GM13977 (cell line): ENCODE results near the gene RHOB.

Experiments used
- DNase-seq: peaks from one replicate; pipeline ENCODE4 v3.0.0; 2012; ENCODE audit warnings: low spot score
- in situ Hi-C: fragments of 300-500 bp; cut with MboI; formaldehyde crosslinking; loops from one replicate; pipeline ENCODE4 v1.12.0; 2022; ENCODE audit warnings: low sequenced_read_pairs, low pct_unique_long_range_greater_than_20kb, mixed read lengths, inconsistent platforms; ENCODE audit not compliant: unreplicated experiment
- TF ChIP-seq, protein P1 (sequence below): IDR thresholded peaks from 2 replicates; pipeline ENCODE4 v1.5.1; 2012; ENCODE audit warnings: mild to moderate bottlenecking, control low read depth; ENCODE audit not compliant: insufficient read depth; ENCODE audit errors: extremely low read depth, missing control alignments

Gene RHOB

DNA sequence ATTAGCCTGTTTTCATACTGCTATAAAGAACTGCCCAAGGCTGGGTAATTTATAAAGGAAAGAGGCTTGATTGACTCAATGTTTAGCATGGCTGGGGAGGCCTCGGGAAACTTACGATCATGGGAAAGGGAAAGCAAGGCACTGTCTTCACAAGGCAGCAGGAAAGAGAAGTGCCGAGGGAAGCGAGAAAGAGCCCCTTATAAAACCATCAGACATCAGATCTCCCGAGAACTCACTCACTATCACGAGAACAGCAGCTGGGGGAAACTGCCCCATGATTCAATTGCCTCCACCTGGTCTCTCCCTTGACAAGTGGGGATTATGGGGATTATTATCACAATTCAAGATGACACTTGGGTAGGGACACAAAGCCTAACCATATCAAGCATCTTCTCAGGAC, 23.3 kb downstream of the RHOB start:
- TF ChIP-seq, protein P1, sequence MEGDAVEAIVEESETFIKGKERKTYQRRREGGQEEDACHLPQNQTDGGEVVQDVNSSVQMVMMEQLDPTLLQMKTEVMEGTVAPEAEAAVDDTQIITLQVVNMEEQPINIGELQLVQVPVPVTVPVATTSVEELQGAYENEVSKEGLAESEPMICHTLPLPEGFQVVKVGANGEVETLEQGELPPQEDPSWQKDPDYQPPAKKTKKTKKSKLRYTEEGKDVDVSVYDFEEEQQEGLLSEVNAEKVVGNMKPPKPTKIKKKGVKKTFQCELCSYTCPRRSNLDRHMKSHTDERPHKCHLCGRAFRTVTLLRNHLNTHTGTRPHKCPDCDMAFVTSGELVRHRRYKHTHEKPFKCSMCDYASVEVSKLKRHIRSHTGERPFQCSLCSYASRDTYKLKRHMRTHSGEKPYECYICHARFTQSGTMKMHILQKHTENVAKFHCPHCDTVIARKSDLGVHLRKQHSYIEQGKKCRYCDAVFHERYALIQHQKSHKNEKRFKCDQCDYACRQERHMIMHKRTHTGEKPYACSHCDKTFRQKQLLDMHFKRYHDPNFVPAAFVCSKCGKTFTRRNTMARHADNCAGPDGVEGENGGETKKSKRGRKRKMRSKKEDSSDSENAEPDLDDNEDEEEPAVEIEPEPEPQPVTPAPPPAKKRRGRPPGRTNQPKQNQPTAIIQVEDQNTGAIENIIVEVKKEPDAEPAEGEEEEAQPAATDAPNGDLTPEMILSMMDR, result no peak
- DNase-seq, result no peak
- in situ Hi-C loops, result no loop called here

DNA sequence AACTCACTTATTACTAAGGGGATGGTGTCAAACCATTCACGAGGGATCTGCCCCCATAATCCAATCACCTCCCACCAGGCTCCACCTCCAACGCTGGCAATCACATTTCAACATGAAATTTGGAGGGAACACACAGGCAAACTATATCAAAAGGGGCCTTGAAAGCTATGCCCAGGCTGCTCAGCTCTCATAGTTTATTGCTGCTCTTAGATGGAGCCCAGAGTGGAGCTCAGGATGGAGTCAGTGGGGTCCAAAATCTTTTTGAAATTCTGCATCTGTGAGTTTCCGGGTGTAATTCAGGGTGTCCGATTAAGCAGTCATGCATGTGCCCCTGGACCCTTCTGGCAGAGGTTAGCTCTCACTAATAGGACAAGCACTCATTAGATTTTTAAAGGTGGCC, 24.3 kb downstream of the RHOB start:
- TF ChIP-seq, protein P1, result no peak
- DNase-seq, result no peak
- in situ Hi-C loops, result no loop called here

DNA sequence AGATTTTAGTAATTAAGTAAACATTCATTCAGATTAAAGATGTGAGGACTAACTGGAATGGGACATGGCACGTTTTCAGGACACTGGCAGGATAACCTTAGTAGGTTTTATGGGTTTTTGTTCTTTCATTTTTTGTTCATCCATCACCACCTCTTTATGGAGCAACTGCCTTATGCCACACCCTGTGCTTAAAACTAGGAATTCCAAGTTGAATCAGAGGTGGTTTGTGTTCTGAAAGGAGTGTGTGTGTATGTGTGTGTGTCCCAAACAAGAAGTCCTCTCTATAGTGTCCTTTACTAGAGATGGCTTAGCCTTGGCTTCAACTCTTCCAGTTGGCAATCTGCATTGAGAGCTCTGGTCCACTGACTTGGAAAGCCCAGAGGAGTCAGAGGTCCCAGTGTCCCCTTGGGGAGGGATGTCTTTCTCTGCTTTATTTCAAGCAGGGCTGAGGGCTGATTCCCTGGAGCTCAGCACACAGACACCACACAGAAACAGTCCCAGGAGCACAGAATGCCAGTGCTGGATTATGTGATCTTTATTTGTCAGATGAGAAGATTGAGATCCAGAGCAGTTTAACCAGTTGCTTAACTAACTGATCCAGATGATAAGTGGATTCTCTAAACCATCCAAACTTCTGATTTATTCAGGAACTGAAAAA, 25.2 kb downstream of the RHOB start:
- TF ChIP-seq, protein P1, result no peak
- no peak for DNase-seq
- in situ Hi-C loops, result no loop called here

DNA sequence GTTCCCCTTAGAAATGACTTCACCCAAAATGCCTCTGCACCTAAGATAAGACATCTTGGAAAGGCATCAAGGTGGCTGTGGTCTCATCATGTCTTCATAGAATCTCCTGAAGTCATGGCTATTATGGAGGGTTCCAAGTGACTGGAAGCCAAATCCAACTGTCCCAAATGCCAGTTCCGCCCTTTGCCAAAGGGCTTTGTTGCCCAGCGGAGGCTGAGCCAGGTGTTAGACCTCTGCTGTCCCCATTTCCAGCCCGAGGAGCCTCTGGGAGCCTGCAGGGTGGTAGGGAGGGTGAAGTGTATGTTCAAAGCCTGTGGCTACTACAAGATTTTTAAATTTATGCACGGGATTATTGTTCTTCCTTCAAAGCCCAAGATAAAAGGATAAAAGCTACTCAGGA, 25.7 kb downstream of the RHOB start:
- no peak for DNase-seq
- in situ Hi-C loops, result no loop called here
- TF ChIP-seq, protein P1, result no peak

GRCh38 chr2:20473128-20473527, 26.3 kb downstream of the RHOB start:
- in situ Hi-C loops, result no loop called here
- DNase-seq, result no peak
- TF ChIP-seq, protein P1, result no peak

GRCh38 chr2:20474757-20475566, 28.1 kb downstream of the RHOB start:
- in situ Hi-C loops, result no loop called here
- TF ChIP-seq, protein P1, result no peak
- DNase-seq, result no peak
